Cardiac muscle cell (in vitro differentiated cells and primary cell): Measurements from ENCODE around the gene BICD2. TPM values are rescaled to one million over a fixed set of nuclear protein-coding genes. Genes with fewer than 3 reads are reported as not detected.

ENCODE experiments used
- DNase-seq, 2 donors: peaks; one replicate each; pipeline versions ENCODE4 v3.0.0 to v3.0.0-alpha.2; 2010 to 2017; ENCODE audit warnings: low read depth in 1 of 2, low spot score in 1 of 2
- H3K27ac ChIP-seq: fragments of 200-600 bp; sonication (generic); 2 replicates; pipeline ENCODE4 v1.5.1; 2016
- H3K27me3 ChIP-seq: fragments of 200-600 bp; sonication (generic); 2 replicates; pipeline ENCODE4 v1.6.0; 2016; ENCODE audit warnings: control low read depth
- H3K36me3 ChIP-seq: fragments of 200-600 bp; sonication (generic); 2 replicates; pipeline ENCODE4 v1.5.1; 2016; ENCODE audit warnings: control low read depth
- H3K4me1 ChIP-seq: fragments of 200-600 bp; sonication (generic); 2 replicates; pipeline ENCODE4 v1.8.1; 2017; ENCODE audit warnings: low read depth, mild to moderate bottlenecking, mixed run types
- H3K4me3 ChIP-seq: fragments of 200-600 bp; sonication (generic); 2 replicates; pipeline ENCODE4 v1.5.1; 2016; ENCODE audit warnings: mild to moderate bottlenecking
- H3K9me3 ChIP-seq: fragments of 200-600 bp; sonication (generic); 2 replicates; pipeline ENCODE4 v1.5.1; 2017; ENCODE audit warnings: low read depth, mild to moderate bottlenecking, control low read depth
- CTCF ChIP-seq: IDR thresholded peaks from 2 replicates; pipeline ENCODE4 v1.5.1; 2012; ENCODE audit warnings: low read depth, mild to moderate bottlenecking, low read length
- polyA plus RNA-seq: library from polyadenylated mRNA; unstranded; fragments of >200 nt; fragmentation: Nextera tagmentation; extraction: Ambion mirVana; gene quantifications from 2 replicates; pipeline ENCODE4 v1.2.1, GENCODE V29; 2016
- total RNA-seq: library from RNA; depleted of rRNA; stranded (reverse); fragments of >200 nt; gene quantifications from 2 replicates; pipeline ENCODE4 v1.2.3, GENCODE V29; 2016

Gene BICD2
- total and polyA plus RNA-seq, 2 experiments from 2014 or later, result 19.0 to 36.5 TPM

- Histone ChIP-seq H3K36me3 (peaks cover 22% of the 10 kb centered on the region), H3K4me3 (no peak overlapping the region), H3K27ac (no peak overlapping the region), H3K27me3 (no peaks in the 10 kb centered on the region), H3K4me1 (no peaks in the 10 kb centered on the region), H3K9me3 (no peaks in the 10 kb centered on the region)
- TF ChIP-seq CTCF, result no peak
- DNase-seq, result no peak
Measured at GRCh38 chr9:92723801-92724323, 40.8 kb downstream of the BICD2 start.

GRCh38 chr9:92723299-92723625 lies 41.4 kb downstream of the BICD2 start:
- H3K36me3 ChIP-seq, result peaks cover 28% of the 10 kb centered on the region
- no peaks in the 10 kb centered on the region for H3K4me1 ChIP-seq
- H3K27me3 ChIP-seq, result no peaks in the 10 kb centered on the region
- TF ChIP-seq CTCF, result no peak
- H3K27ac ChIP-seq, result no peak overlapping the region
- no peaks in the 10 kb centered on the region for H3K9me3 ChIP-seq
- H3K4me3 ChIP-seq, result no peak overlapping the region
- no peak for DNase-seq

GRCh38 chr9:92722386-92723298 lies 42.0 kb downstream of the BICD2 start:
- H3K27ac ChIP-seq, result no peak overlapping the region
- TF ChIP-seq CTCF, result no peak

GRCh38 chr9:92721548-92721947 lies 43.1 kb downstream of the BICD2 start:
- H3K4me1 ChIP-seq, result no peaks in the 10 kb centered on the region
- H3K4me3 ChIP-seq, result no peak overlapping the region
- no peak for DNase-seq
- H3K9me3 ChIP-seq, result no peaks in the 10 kb centered on the region
- no peak overlapping the region for H3K27ac ChIP-seq
- H3K27me3 ChIP-seq, result no peaks in the 10 kb centered on the region
- H3K36me3 ChIP-seq, result peaks cover 30% of the 10 kb centered on the region
- no peak for TF ChIP-seq CTCF

More at GRCh38 chr9:92722386-92723298, 42.0 kb downstream of the BICD2 start:
- Histone ChIP-seq H3K27me3 (no peaks in the 10 kb centered on the region), H3K9me3 (no peaks in the 10 kb centered on the region), H3K4me1 (no peaks in the 10 kb centered on the region), H3K4me3 (no peak overlapping the region), H3K36me3 (peaks cover 30% of the 10 kb centered on the region)
- no peak for DNase-seq

GRCh38 chr9:92720807-92721535 lies 43.7 kb downstream of the BICD2 start:
- H3K36me3 ChIP-seq, result peaks cover 30% of the 10 kb centered on the region
- no peaks in the 10 kb centered on the region for H3K27me3 ChIP-seq
- no peak overlapping the region for H3K27ac ChIP-seq
- no peak for TF ChIP-seq CTCF
- H3K4me1 ChIP-seq, result no peaks in the 10 kb centered on the region
- H3K4me3 ChIP-seq, result no peak overlapping the region
- DNase-seq, result no peak
- no peaks in the 10 kb centered on the region for H3K9me3 ChIP-seq
